Activated gamma-delta T cell treated with Interleukin-2 at 50 U/mL for 16 hours (primary cell): Measurements from ENCODE around the gene DSE.

Experiments used
- DNase-seq: peaks from one replicate; pipeline ENCODE4 v3.0.0-alpha.2; 2020

Gene DSE

GRCh38 chr6:116363759-116364158 is 7.0 kb upstream of the DSE start:
- DNase-seq, result no peak

DNA sequence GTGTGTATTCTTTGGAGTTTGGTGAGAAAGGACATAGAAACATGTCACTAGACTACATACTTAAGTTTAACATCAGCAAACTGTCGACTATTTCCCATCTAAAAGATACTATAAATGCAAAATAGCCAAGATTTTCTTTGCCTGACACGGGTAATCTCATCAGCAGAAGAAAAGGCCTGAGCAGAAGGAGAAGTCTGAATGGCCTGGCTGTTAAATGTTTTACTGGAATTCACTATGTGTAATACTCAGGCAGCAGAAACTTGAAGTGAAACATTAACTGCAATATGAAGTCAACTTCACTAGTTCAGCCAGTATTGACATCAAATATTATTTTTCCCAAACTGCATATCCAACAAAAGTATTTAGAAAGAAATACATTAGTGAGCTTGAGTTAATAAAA is 6.4 kb upstream of the DSE start:
- DNase-seq, result no peak

GRCh38 chr6:116365743-116366142 is 5.0 kb upstream of the DSE start:
- no peak for DNase-seq

DNA sequence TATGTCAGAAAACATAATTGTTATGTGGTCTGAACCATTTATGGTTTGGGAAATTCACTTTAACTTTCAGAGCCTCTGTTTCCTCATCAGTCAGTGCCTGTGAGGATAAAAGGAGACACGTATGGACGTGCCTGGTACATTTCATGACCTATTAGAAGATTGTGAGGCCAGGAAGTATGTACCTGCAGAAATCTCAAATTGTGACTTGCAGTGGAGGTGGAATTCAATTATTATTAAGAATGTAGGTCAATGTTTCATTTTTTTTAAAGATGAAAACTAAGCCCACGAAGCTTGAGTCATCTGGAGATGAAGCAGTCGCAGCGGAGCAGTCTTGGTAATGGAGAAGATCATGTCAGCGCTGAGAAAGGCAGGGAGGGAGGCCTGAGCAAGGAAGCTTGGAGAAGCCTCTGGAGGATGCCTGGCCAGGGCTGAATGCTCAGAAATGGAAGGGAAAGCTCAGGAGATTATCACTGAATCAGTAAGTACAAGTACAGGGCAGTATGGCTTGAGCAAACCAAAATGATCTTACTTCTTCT is 3.9 kb upstream of the DSE start:
- DNase-seq, result no peak

DNA sequence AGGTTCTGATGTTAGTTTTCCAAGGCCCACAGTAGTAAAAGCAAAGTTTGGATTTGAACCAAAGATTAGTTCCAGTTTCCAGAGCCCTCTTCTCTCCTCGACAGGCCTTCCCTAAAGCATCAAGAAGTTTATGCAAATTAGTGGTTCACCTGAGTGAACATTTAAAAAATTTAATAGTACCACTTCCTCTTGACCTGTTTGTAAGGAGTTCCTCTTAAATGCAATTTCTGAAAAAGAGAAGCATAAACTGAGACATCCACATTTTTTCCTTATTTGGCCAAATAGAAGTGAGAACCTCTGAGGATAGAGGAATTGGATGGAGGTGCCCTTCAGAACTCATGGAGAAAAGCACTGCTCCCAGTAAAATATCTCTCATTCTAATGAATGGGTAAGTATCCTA is 1.2 kb upstream of the DSE start:
- DNase-seq, result no peak

- no peak for DNase-seq
Observed at GRCh38 chr6:116369964-116370759, 585 bp upstream of the DSE start.

GRCh38 chr6:116371120-116371917 is 572 bp downstream of the DSE start:
- peak; percentile 11 for DNase-seq

DNA sequence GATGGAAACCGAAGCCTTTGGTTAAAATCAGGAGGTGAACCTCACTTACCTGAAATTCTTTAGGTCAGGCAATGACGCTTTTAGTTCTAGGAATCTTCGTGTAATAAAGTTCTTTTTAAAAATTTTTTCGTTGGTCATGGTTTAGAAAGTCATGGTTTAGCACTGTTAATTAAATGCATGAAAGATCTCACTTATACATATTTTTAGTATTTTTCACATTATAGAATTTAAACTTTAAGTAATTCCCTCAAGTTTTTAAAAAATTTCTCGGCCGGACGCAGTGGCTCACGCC is 1.1 kb downstream of the DSE start:
- no peak for DNase-seq

- no peak for DNase-seq
Observed at GRCh38 chr6:116373300-116373699, 2.6 kb downstream of the DSE start.

GRCh38 chr6:116373940-116374339 is 3.2 kb downstream of the DSE start:
- DNase-seq, result no peak

GRCh38 chr6:116374586-116374985 is 3.8 kb downstream of the DSE start:
- DNase-seq, result no peak

DNA sequence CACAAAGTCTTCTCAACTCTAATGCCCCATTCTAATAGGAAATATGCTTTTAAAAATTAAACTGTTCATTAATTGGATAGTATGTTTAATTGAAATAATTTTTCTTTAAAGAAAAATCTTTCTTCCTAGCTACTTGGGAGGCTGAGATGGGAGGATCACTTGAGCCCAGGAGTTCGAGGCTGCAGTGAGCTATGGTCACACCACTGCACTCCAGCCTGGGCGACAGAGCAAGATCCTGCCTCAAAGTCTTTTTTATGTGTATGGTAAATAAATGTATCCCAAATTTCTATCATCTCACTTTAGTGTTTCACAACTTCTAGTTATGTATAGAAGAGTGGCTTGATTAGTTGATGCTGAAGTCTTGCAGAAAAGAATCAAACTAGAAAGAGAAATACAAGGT is 4.5 kb downstream of the DSE start:
- no peak for DNase-seq

- no peak for DNase-seq
Observed at GRCh38 chr6:116376149-116376548, 5.4 kb downstream of the DSE start.

DNA sequence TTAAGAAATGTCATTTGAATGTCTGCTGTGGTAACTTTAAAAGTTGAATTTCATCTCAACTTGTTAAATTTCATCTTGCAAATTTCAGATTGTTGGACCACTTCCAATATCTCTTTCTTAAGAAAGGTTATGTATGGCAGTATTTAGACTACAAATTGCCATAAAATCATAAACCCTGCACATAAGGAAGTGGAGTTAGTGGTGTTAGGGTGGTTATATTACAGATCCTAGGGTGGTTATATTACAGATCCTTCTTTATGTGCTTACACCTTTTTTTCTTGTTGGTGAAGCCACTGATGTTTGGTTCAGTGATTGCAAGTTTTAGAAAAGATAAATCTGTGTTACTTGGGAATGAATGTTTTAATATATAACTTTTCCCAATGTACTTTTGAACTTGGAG is 9.0 kb downstream of the DSE start:
- no peak for DNase-seq

- no peak for DNase-seq
Observed at GRCh38 chr6:116380346-116380745, 9.6 kb downstream of the DSE start.

GRCh38 chr6:116381000-116381399 is 10.3 kb downstream of the DSE start:
- DNase-seq, result no peak

- no peak for DNase-seq
Observed at GRCh38 chr6:116382587-116382986, 11.8 kb downstream of the DSE start.

GRCh38 chr6:116384727-116385458 is 14.1 kb downstream of the DSE start:
- no peak for DNase-seq

DNA sequence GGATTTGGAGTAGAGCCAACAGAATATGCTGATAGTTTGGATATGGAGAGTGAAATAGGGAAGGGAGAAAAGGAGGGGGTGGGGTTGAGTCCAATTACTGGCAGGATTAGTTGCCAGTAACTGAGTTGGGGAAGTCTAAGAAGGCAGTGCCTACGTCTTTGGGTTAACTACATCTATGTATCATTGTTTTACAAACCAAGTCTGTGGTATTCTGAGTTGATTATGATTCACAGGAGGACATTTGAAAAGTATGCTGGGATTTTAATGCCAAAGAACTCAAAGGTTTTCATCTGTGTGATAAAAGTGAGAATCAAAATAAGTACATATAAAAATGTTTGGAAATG is 14.7 kb downstream of the DSE start:
- DNase-seq, result no peak

DNA sequence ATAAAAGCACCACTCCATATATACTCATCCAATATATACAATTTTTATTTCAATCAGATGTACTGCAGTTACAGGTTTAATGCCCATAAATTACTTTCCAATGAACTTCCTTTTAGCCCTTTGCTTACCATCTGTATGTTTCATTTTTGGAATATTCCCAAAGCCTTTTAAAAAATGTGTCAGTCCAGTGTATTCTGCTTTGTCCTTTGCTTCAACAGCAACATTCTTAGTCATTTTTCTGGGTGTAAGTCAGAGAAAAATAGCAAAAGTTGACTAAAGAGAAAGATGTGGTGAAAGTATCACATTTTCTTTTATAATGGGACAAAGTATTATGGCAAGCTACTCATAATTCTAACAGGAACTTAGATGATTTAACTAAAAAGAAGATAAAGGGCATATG is 15.2 kb downstream of the DSE start:
- no peak for DNase-seq

DNA sequence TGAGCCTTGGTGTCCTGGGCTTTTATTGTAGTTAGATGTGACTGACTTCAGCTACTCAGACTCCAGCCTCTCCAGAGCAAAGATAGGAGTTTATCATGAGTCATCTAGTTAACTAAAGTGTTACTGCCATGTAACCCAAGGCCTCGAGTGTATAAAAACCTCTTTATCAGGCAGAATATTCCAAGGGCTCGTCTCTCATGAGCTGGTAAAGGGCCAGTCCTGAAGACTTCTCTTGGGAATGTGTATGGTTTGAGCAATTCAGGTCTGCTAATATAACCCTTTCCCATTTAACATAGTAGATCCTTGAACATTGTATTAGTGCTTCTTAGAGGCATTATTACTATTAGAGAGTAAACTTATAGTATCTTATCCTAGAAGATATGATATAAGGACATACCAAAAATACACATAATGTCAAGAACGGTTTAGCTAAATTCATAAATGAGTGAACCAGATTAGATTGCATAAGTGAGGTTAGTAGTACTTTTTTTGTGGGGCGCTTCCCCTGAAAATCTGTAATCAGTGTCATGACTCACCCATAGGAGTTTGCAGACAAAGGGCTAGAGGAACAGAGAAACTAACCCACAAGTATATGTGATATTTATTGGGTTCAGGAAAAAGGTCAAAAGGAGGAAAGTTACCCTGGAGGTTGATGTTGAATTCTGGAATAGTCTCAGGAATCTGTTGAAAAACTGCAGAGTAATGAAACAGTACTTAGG is 16.0 kb downstream of the DSE start:
- no peak for DNase-seq

GRCh38 chr6:116387374-116387773 is 16.6 kb downstream of the DSE start:
- DNase-seq, result no peak

GRCh38 chr6:116388924-116389323 is 18.2 kb downstream of the DSE start:
- DNase-seq, result no peak
